Measurements from ENCODE around the gene PCNX1.

DNA sequence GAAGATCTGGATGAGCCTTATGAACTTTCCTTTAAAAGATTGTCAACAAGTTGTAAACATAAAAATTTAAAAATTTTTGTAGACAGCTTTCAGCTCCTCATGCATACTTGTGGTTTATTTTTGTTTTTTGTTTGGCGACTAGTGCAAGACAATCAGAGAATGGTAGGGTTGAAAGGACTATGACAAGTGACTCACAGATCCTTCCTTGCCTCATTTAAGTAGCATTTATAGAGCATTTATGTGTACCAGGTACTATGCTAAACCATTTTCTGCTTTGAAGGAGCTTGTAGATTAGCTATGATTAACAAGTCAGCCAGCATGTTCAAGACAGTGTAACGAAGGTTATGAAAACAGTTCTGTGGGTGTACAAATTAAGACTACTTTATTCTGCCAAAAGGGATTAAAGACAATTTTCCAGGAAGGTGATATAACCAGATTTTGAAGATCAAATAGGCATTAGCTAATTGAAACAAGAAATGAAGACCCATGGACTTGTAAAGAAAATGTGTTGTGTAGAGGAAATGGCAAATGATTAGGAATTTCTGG, 122.0 kb downstream of the PCNX1 start:
- TF ChIP-seq ZBTB48 (tag by site-specific recombination; IDR thresholded peaks at IDR 0.05) (no peak), ZNF24 (tag by site-specific recombination; IDR thresholded peaks at IDR 0.05) (no peak), ZNF121 (tag by site-specific recombination; IDR thresholded peaks at IDR 0.05) (no peak), REPIN1 (tag by site-specific recombination; IDR thresholded peaks at IDR 0.05; ENCODE audit: low read depth) (no peak), SCRT2 (tag by site-specific recombination; IDR thresholded peaks at IDR 0.05) (no peak)
- TF ChIP-seq, protein P1, sequence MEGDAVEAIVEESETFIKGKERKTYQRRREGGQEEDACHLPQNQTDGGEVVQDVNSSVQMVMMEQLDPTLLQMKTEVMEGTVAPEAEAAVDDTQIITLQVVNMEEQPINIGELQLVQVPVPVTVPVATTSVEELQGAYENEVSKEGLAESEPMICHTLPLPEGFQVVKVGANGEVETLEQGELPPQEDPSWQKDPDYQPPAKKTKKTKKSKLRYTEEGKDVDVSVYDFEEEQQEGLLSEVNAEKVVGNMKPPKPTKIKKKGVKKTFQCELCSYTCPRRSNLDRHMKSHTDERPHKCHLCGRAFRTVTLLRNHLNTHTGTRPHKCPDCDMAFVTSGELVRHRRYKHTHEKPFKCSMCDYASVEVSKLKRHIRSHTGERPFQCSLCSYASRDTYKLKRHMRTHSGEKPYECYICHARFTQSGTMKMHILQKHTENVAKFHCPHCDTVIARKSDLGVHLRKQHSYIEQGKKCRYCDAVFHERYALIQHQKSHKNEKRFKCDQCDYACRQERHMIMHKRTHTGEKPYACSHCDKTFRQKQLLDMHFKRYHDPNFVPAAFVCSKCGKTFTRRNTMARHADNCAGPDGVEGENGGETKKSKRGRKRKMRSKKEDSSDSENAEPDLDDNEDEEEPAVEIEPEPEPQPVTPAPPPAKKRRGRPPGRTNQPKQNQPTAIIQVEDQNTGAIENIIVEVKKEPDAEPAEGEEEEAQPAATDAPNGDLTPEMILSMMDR (tag by site-specific recombination; IDR thresholded peaks at IDR 0.05) = no peak
- TF ChIP-seq, protein P2, sequence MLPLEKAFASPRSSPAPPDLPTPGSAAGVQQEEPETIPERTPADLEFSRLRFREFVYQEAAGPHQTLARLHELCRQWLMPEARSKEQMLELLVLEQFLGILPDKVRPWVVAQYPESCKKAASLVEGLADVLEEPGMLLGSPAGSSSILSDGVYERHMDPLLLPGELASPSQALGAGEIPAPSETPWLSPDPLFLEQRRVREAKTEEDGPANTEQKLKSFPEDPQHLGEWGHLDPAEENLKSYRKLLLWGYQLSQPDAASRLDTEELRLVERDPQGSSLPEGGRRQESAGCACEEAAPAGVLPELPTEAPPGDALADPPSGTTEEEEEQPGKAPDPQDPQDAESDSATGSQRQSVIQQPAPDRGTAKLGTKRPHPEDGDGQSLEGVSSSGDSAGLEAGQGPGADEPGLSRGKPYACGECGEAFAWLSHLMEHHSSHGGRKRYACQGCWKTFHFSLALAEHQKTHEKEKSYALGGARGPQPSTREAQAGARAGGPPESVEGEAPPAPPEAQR (tag by site-specific recombination; IDR thresholded peaks at IDR 0.05) = no peak
- TF ChIP-seq, protein P3, sequence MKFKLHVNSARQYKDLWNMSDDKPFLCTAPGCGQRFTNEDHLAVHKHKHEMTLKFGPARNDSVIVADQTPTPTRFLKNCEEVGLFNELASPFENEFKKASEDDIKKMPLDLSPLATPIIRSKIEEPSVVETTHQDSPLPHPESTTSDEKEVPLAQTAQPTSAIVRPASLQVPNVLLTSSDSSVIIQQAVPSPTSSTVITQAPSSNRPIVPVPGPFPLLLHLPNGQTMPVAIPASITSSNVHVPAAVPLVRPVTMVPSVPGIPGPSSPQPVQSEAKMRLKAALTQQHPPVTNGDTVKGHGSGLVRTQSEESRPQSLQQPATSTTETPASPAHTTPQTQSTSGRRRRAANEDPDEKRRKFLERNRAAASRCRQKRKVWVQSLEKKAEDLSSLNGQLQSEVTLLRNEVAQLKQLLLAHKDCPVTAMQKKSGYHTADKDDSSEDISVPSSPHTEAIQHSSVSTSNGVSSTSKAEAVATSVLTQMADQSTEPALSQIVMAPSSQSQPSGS (tag by site-specific recombination; IDR thresholded peaks at IDR 0.05; ENCODE audit: low read depth) = no peak
- TF ChIP-seq, protein P4, sequence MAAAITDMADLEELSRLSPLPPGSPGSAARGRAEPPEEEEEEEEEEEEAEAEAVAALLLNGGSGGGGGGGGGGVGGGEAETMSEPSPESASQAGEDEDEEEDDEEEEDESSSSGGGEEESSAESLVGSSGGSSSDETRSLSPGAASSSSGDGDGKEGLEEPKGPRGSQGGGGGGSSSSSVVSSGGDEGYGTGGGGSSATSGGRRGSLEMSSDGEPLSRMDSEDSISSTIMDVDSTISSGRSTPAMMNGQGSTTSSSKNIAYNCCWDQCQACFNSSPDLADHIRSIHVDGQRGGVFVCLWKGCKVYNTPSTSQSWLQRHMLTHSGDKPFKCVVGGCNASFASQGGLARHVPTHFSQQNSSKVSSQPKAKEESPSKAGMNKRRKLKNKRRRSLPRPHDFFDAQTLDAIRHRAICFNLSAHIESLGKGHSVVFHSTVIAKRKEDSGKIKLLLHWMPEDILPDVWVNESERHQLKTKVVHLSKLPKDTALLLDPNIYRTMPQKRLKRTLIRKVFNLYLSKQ (tag by site-specific recombination; IDR thresholded peaks at IDR 0.05; ENCODE audit: borderline replicate concordance) = no peak

Data from HEK293 (cell line).